GM18951 (cell line): ENCODE data around the gene FAM83D.
"Not testable (repeated sequence)": the region's sequence is repeated elsewhere in the genome, so short reads cannot be mapped to it uniquely, and the experiment has no call there.

Experiments used
- POLR2A ChIP-seq: IDR thresholded peaks from 4 replicates; pipeline ENCODE4 v1.6.1; 2011; ENCODE audit warnings: mild to moderate bottlenecking; ENCODE audit not compliant: insufficient read length, insufficient read depth; ENCODE audit errors: extremely low read depth
- in situ Hi-C: fragments of 300-500 bp; cut with MboI; formaldehyde crosslinking; loops from one replicate; pipeline ENCODE4 v1.12.0; 2022; ENCODE audit warnings: low sequenced_read_pairs, mixed read lengths, inconsistent platforms; ENCODE audit not compliant: unreplicated experiment

The FAM83D gene

DNA sequence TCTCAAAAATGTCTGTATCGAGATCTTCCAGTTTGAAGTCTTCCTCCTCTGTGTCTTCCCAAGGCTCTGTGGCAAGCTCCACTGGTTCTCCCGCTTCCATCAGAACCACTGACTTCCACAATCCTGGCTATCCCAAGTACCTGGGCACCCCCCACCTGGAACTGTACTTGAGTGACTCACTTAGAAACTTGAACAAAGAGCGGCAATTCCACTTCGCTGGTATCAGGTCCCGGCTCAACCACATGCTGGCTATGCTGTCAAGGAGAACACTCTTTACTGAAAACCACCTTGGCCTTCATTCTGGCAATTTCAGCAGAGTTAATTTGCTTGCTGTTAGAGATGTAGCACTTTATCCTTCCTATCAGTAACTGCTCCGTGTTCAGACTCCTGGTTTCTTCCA lies 25.9 kb downstream of the FAM83D start:
- in situ Hi-C loops: no loop called here
- no peak for TF ChIP-seq POLR2A

DNA sequence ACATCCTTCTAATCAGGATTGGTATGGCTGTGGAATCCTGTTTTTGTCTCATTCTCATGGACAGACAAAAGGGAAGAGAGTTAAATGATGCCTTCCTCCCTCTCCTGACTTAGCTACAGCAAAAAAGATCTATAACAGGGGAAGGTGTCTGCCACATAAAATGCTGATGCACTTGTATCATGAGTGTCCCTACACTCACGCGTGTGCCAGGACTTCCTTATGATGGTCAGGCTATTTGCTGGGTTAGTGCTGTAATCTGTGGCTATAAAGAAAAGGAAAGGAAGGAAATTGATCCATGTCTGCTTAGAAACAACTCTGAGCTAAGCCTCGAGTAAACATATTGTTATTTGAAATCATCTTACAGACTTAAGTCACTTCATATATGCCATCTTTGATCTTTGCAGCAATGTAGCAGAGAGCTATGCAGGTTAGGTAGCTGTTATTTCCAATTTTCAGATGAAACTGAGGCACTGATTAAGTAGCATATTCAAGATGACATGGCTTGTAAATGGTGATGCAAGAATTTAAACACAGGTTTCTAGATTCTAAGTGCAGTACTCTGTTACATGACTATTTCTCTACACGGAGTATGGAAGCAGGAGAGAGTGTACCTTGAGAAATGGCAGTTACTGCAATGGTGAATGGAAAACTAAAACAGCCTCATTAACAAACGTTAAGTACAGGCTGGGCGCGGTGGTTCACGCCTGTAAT lies 27.6 kb downstream of the FAM83D start:
- in situ Hi-C loops: no loop called here

DNA sequence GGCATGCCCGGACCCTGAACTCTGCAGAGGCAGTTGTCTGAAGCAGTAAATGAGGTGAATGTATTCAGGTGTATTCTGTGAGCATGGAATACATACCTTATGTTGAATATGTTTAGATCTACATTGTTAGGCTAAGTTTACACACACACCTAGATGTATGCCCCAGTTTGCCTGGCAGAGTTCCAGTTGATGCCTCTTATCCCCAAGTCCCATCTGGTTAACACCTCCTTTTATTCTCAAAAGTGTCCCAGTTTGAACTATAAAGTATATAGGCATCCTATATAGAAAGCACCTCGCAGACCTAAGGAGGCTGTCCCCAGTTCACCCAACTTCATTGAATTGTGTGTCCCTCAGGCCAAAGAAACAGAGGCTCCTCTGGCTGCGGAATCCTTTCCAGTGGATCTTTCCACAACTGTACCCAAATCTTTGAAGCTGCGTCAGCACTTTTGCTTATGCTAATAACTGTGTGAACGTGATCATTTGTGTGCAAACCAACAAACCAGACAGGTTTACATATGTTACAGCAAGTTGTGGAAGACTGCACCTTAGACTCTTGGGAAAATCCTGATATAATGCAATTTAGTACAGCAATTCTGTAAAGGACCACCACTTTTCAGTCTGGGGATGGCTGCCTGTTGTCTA lies 31.1 kb downstream of the FAM83D start:
- TF ChIP-seq POLR2A: no peak
- in situ Hi-C loops: no loop called here

More for the DNA sequence above, 27.6 kb downstream of the FAM83D start:
- TF ChIP-seq POLR2A: no peak

DNA sequence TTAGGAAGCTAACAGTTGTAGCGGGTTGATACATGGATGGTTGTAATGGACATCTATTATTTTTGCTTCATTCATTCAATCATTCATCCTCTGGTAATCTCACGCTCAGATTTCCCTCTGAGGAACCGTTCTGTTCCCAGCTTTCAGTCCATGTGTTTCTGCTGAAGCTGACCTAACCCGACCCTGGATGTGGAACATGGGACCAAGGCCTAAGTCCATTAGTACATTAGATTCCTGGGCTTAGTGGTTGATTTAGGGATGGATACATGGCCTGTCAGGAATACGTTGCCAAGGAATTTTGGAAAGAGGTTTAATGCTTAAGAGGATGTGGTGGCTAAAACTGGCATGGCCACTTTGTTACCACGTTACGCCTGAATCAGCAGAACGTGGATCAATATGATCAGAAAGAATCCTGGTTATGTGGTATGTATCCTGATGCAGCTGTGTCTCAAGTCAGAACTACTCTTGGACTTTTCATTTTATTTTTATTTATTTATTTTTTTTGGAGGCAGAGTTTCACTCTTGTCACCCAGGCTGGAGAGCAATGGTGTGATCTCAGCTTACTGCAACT lies 31.8 kb downstream of the FAM83D start:
- no peak for TF ChIP-seq POLR2A
- in situ Hi-C loops: no loop called here

DNA sequence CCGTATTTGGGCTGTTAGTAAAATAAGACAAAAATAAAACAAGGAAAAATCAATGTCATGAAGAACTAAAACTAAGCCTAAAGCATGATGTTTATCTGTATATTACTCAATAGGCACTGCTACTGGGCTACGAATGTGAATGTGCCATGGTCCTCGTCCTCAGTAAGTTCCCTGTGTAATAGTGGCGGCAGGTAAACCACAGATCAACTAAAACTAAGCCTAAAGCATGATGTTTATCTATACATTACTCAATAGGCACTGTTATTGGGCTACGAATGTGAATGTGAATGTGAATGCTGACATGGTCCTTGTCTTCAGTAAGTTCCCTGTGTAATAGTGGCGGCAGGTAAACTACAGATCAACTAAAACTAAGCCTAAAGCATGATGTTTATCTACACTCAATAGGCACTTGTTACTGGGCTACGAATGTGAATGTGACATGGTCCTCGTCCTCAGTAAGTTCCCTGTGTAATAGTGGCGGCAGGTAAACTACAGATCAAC lies 34.0 kb downstream of the FAM83D start:
- in situ Hi-C loops: not testable (repeated sequence)

DNA sequence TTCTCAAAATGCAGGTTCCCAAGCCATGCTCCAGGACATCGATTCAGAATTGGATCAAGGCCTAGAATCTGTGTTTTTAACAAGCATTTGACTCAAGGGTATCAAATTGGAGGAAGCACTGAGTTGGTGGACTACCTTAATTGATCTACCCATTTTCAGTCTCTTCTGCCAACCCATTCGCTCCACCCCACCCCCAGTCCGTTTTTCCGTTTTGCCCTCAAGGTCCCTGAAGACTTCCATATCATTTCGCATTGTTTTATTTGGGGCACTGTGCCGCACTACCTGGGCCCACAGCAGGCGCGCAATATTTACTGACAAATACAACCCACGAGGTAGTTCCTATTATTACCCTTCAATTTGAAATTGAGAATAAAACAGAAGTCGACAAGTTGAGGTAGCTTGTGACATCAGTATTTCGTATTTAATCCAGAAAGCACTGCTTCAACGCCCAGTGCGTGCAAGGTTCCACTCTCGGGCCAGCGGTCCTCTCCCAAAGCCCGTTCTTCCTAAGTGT lies 35.4 kb downstream of the FAM83D start:
- in situ Hi-C loops: no loop called here
- TF ChIP-seq POLR2A: no peak

DNA sequence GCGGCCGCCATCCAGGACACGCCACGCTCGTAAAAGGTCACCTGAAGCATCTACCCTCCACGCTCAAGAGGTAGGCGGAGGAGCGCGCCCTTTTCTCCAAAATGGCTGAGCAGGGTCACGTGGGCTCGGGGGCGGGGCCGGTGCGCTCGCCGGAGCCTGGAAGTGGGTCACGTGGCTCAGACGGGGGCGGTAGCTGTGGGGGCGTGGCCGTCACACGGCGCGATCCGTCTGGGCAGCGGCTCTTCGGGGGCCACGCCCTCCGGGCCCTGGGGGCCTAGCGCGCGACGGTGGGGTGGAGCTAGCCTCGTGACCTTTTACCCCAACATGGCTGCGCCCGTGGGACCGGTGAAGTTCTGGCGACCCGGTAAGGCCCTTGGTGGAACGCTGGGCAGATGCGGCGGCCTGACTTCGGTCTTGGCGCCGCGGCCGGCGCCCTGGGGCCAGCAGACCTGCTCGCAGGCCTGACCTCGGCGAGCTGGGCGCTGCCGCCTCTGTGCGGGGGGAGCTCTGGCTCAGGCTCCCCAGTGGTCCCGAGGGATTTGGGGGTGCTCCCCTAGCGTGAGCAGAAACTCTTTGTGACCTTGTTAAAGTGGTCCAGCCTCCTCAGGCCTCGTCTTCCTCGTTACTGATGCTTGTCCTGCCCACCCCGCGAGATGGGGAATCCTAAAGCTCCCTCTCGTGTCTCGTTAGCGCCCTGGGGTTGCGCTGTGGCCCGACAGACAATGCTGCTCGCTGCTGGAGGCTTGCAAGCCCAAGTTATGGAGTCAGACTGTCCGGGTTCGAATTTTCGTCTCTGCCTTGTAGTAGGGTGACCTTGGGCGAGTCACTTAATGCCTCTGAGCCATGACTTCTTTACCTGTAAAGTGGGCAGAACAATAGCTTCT lies 36.1 kb downstream of the FAM83D start, which contains the start of gene DHX35:
DHX35 (plus strand) TSS at position 301 of the 884 bp plus-strand sequence; CDS start at position 325, 24 bp downstream.
- in situ Hi-C loops: no loop called here
- peak; percentile 79 for TF ChIP-seq POLR2A

DNA sequence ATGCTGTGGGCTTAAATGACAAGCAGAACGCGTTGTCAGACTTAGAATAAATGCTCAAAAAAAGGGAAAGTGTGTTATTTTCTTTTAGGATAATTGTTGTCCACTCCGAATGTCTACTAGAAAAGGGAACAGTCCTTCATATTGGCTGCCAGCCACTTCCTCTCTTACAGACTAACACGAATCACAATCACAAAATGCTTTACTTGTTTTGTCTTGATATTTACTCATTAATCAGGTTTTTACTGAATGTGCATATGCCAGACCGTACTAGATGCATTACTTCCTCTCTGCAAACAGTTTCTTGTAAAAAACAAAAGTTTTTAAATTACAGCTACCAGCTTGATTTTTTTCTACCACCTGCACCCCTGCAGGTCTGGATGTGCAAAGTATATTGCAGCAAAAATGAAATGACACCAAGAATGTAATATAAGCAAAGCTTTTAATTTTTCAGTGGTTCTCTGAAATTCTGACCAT lies 36.7 kb downstream of the FAM83D start:
- in situ Hi-C loops: no loop called here
- TF ChIP-seq POLR2A: no peak

DNA sequence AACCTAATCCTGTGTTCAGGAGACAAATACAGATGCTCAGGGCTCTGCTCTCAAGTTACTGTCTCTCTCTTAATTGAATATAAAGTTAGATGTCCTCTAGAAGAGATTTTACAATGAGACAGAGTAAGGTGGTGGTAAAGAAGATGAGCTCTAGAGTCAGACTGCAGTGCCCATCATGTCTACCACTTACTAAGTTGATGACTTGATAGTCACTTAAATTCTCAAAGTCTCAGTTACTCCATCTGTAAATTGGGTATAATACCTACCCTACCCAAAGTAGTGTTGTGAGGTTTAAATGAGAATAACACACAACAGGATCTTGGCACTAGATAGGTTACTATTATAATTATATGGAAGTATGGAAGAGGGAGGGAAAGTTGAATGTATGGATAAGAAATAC lies 37.5 kb downstream of the FAM83D start:
- in situ Hi-C loops: no loop called here
- TF ChIP-seq POLR2A: no peak

DNA sequence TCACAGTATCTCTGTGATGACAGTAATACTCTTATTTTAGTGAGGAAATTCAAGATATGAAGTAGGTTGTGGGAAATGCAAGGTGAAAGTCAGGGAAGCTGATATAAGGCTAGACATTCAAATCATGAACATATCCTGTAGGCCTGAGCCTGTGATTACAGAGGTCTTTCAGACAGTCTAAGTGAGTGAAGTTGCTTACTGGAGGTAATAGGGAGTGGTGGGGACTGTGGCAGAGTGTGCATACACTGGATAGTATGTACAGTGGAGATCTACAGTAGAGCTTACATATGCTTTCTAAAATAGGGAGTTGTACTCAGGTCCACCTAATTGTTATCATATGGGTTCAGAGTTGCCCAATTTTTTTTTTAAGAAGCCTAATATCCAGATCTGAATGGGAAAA lies 39.0 kb downstream of the FAM83D start:
- no peak for TF ChIP-seq POLR2A
- in situ Hi-C loops: no loop called here

DNA sequence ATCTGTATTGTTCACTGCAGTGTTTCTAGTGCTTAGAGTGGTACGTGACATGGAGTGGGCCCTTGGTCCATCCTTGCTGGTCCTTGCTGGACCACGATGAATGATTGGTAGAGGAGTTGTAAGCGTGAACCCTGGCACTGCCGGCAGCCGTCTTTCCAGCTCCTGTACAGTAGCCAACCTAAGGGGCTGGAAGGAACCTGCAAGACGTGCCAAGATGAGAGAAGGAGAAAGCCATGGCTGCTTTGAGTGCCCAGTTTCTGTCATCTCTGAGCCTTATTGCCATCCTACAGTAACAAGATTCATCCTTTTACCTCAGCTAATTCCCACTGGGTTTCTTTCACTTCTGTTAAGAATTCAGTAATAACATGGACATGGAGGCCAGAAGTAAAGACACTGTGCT lies 41.9 kb downstream of the FAM83D start:
- no peak for TF ChIP-seq POLR2A

DNA sequence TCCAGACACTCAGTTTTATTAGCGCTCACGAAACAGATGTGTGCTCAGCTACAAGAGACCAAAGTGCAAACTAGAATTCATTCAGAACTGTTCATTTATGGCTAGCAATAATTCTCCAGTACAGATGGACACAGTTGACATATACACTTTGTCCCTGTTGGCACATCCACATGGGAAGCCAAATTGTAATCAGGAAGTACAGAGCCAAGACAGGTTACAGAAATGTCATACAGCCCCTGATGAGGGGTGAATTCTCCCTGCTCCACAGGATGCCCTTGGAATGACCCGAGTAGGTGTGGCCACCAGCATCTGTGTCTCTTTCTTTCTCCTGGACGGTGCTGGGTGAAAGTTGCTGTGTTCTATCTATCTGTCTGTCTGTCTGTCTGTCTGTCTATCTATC lies 43.5 kb downstream of the FAM83D start:
- in situ Hi-C loops: no loop called here
- no peak for TF ChIP-seq POLR2A

More for the DNA sequence above, 41.9 kb downstream of the FAM83D start:
- in situ Hi-C loops: no loop called here

DNA sequence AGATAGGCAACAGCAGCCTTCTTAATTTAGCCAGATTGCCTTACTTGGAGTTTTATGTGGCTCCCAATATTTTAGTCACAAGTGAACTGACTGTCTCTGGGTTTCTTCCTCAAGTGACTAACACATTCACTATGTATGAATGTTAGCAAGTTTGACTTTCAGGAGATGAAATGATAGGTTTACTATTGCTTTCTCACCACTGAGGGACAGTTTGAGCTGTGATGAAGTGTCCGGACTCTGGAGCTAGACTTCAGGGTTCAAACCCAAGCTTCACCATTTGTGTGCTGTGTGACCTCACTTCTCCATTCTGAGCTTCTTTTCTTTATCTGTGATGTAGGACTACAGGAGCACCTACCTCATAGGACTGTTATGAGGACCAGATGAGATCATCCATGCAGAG lies 44.1 kb downstream of the FAM83D start:
- in situ Hi-C loops: no loop called here

DNA sequence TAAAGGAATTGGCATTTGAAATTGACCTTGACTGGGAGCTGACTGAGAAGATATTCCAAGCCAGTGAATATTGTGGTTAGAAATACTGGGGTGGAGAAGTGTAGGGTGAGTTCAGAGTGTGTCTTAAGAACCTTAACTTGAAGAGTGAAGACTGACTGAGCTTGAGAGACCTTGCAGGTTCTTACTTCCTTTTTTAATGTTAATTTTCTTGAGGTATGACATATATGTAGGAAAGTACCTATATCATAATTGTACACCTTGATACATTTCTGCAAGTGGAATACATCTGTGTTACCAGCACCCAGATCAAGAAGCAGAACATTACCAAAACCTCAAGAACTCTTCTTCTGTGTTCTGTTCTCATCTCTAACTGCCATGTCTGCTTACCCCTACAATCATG lies 46.9 kb downstream of the FAM83D start:
- in situ Hi-C loops: no loop called here
- TF ChIP-seq POLR2A: no peak

More for the DNA sequence above, 44.1 kb downstream of the FAM83D start:
- TF ChIP-seq POLR2A: no peak
